ENCODE results near the gene C5AR2.

DNA sequence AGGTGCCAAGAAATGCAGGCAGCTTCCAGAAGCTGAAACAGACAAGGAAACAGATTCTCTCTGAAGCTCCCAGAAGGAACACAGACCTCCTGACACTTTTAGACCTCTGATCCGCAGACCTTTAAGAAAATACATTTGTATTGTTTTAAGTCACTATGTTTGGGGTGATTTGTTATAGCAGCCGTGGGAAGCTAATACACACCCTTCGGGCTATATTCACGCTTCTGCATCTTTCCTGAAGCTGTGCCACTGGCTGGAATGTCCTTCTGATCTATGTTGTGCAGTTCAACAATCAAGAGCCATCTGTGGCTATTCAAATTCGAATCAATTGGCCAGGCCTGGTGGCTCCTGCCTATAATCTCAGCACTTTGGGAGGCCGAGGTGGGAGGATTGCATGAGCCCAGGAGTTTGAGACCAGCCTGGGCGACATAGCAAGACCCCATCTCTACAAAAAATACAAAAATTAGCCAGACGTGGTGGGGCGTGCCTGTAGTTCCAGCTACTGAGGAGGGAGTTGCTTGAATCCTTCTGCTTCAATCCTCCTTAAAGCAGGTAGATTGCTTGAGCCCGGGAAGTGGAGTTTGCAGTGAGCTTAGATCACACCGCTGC is 11.3 kb downstream of the C5AR2 start:
- TF ChIP-seq, protein P1, sequence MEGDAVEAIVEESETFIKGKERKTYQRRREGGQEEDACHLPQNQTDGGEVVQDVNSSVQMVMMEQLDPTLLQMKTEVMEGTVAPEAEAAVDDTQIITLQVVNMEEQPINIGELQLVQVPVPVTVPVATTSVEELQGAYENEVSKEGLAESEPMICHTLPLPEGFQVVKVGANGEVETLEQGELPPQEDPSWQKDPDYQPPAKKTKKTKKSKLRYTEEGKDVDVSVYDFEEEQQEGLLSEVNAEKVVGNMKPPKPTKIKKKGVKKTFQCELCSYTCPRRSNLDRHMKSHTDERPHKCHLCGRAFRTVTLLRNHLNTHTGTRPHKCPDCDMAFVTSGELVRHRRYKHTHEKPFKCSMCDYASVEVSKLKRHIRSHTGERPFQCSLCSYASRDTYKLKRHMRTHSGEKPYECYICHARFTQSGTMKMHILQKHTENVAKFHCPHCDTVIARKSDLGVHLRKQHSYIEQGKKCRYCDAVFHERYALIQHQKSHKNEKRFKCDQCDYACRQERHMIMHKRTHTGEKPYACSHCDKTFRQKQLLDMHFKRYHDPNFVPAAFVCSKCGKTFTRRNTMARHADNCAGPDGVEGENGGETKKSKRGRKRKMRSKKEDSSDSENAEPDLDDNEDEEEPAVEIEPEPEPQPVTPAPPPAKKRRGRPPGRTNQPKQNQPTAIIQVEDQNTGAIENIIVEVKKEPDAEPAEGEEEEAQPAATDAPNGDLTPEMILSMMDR (IDR thresholded peaks at IDR 0.05), result no peak
- TF ChIP-seq EZH2 (IDR thresholded peaks at IDR 0.05; ENCODE audit: borderline replicate concordance, insufficient read depth, low read depth, low read length, poor library complexity, severe bottlenecking), result no peak
